ENCODE data around the gene SSPN.

SSPN gene

GRCh38 chr12:26275313-26276131 is 80.1 kb downstream of the SSPN start:
- DNase-seq (ENCODE audit: low read depth), result peak; percentile 14
- no peak for TF ChIP-seq CTCF (IDR thresholded peaks at IDR 0.05; ENCODE audit: low read length, missing control alignments)
- no peak overlapping the region for H3K4me3 ChIP-seq (replicated peaks; ENCODE audit: low read depth, low read length)

GRCh38 chr12:26276709-26277108 is 81.3 kb downstream of the SSPN start:
- no peak overlapping the region for H3K4me3 ChIP-seq (replicated peaks; ENCODE audit: low read depth, low read length)
- no peak for TF ChIP-seq CTCF (IDR thresholded peaks at IDR 0.05; ENCODE audit: low read length, missing control alignments)
- peak; percentile 20 for DNase-seq (ENCODE audit: low read depth)

GRCh38 chr12:26277506-26278246 is 82.3 kb downstream of the SSPN start:
- TF ChIP-seq CTCF (IDR thresholded peaks at IDR 0.05; ENCODE audit: low read length, missing control alignments), result no peak
- no peak overlapping the region for H3K4me3 ChIP-seq (replicated peaks; ENCODE audit: low read depth, low read length)
- no peak for DNase-seq (ENCODE audit: low read depth)

- DNase-seq (ENCODE audit: low read depth), result no peak
- no peak for TF ChIP-seq CTCF (IDR thresholded peaks at IDR 0.05; ENCODE audit: low read length, missing control alignments)
- no peak overlapping the region for H3K4me3 ChIP-seq (replicated peaks; ENCODE audit: low read depth, low read length)
Measured at GRCh38 chr12:26278266-26278665, 82.9 kb downstream of the SSPN start.

- DNase-seq (ENCODE audit: low read depth), result no peak
- no peak for TF ChIP-seq CTCF (IDR thresholded peaks at IDR 0.05; ENCODE audit: low read length, missing control alignments)
- H3K4me3 ChIP-seq (replicated peaks; ENCODE audit: low read depth, low read length), result no peak overlapping the region
Measured at GRCh38 chr12:26278666-26279065, 83.3 kb downstream of the SSPN start.

- TF ChIP-seq CTCF (IDR thresholded peaks at IDR 0.05; ENCODE audit: low read length, missing control alignments), result no peak
- DNase-seq (ENCODE audit: low read depth), result no peak
- no peak overlapping the region for H3K4me3 ChIP-seq (replicated peaks; ENCODE audit: low read depth, low read length)
Measured at GRCh38 chr12:26279091-26279490, 83.7 kb downstream of the SSPN start.
